Astrocyte of the cerebellum (primary cell): ENCODE measurements around the gene TSPAN1.

ENCODE experiments used
- DNase-seq: peaks from one replicate; pipeline ENCODE4 v3.0.0-alpha.2; 2011; ENCODE audit warnings: low read depth
- H3K4me3 ChIP-seq: 2 replicates; pipeline ENCODE4 v1.5.1; 2011; ENCODE audit warnings: mild to moderate bottlenecking, low read depth, low read length, moderate library complexity
- CTCF ChIP-seq: IDR thresholded peaks from 2 replicates; pipeline ENCODE4 v1.5.1; 2012; ENCODE audit warnings: low read length, low read depth, moderate library complexity, mild to moderate bottlenecking; ENCODE audit errors: missing control alignments
- in situ Hi-C: cut with HindIII; loops from 2 replicates; pipeline ENCODE4 v1.10.0; 2017; ENCODE audit warnings: low sequenced_read_pairs

TSPAN1 gene

GRCh38 chr1:46148318-46148717, 26.6 kb upstream of the TSPAN1 start:
- in situ Hi-C loops, result no loop called here
- TF ChIP-seq CTCF, result no peak
- no peak for DNase-seq
- H3K4me3 ChIP-seq, result no peak overlapping the region

GRCh38 chr1:46150085-46150484, 24.8 kb upstream of the TSPAN1 start:
- H3K4me3 ChIP-seq, result no peak overlapping the region
- DNase-seq, result no peak
- in situ Hi-C loops, result no loop called here
- no peak for TF ChIP-seq CTCF

GRCh38 chr1:46152016-46152415, 22.9 kb upstream of the TSPAN1 start:
- H3K4me3 ChIP-seq, result no peak overlapping the region
- in situ Hi-C loops, result no loop called here
- DNase-seq, result peak; percentile 51
- TF ChIP-seq CTCF, result no peak

- in situ Hi-C loops, result no loop called here
- no peak for TF ChIP-seq CTCF
- no peak overlapping the region for H3K4me3 ChIP-seq
Measured at GRCh38 chr1:46153228-46153627, 21.7 kb upstream of the TSPAN1 start.

GRCh38 chr1:46153732-46154131, 21.2 kb upstream of the TSPAN1 start:
- H3K4me3 ChIP-seq, result no peak overlapping the region
- no peak for DNase-seq
- TF ChIP-seq CTCF, result no peak
- in situ Hi-C loops, result no loop called here

More at GRCh38 chr1:46153228-46153627, 21.7 kb upstream of the TSPAN1 start:
- no peak for DNase-seq

- H3K4me3 ChIP-seq, result no peak overlapping the region
- no peak for DNase-seq
- no peak for TF ChIP-seq CTCF
- in situ Hi-C loops, result no loop called here
Measured at GRCh38 chr1:46157916-46158311, 17.0 kb upstream of the TSPAN1 start.
